Activated naive CD4-positive, alpha-beta T cell treated with anti-CD3 and anti-CD28 coated beads for 36 hours (primary cell): Measurements from ENCODE around the gene IQGAP2. TPM values are rescaled to one million over a fixed set of nuclear protein-coding genes. Genes with fewer than 3 reads are reported as not detected.

Source experiments
- CTCF ChIA-PET: fragments of 350-600 bp; sonication (Branson Sonifier 250); formaldehyde crosslinking; loops from one replicate; lab custom pipeline; 2021; ENCODE audit warnings: antibody characterized with exemption; lab: Charles Lee
- DNase-seq: peaks from one replicate; pipeline ENCODE4 v3.0.0-alpha.2; 2020
- H3K27ac Mint-ChIP-seq: one replicate; pipeline ENCODE4 v1.8.0; 2021; ENCODE audit warnings: mild to moderate bottlenecking, mixed read lengths
- H3K27me3 Mint-ChIP-seq: one replicate; pipeline ENCODE4 v1.8.0; 2021; ENCODE audit warnings: low read depth, mixed read lengths
- H3K36me3 Mint-ChIP-seq: one replicate; pipeline ENCODE4 v1.8.0; 2021; ENCODE audit warnings: low read depth, mixed read lengths
- H3K4me1 Mint-ChIP-seq: one replicate; pipeline ENCODE4 v1.8.0; 2021; ENCODE audit warnings: low read depth, mixed read lengths
- H3K4me3 Mint-ChIP-seq: one replicate; pipeline ENCODE4 v1.8.0; 2021; ENCODE audit warnings: mild to moderate bottlenecking, moderate library complexity, mixed read lengths
- H3K9me3 Mint-ChIP-seq: one replicate; pipeline ENCODE4 v1.8.0; 2021; ENCODE audit warnings: mixed read lengths
- intact Hi-C: fragments of 100-400 bp; cut with micrococcal nuclease; formaldehyde crosslinking; loops from one replicate; pipeline ENCODE4 v1.15.1; 2023
- total RNA-seq, 2 experiments: library from RNA; stranded (reverse); gene quantifications; one replicate each; pipeline ENCODE4 v1.2.3, GENCODE V29; 2021

The IQGAP2 gene
- total RNA-seq, 2 experiments from 2014 or later: 54.6 to 55.9 TPM

DNA sequence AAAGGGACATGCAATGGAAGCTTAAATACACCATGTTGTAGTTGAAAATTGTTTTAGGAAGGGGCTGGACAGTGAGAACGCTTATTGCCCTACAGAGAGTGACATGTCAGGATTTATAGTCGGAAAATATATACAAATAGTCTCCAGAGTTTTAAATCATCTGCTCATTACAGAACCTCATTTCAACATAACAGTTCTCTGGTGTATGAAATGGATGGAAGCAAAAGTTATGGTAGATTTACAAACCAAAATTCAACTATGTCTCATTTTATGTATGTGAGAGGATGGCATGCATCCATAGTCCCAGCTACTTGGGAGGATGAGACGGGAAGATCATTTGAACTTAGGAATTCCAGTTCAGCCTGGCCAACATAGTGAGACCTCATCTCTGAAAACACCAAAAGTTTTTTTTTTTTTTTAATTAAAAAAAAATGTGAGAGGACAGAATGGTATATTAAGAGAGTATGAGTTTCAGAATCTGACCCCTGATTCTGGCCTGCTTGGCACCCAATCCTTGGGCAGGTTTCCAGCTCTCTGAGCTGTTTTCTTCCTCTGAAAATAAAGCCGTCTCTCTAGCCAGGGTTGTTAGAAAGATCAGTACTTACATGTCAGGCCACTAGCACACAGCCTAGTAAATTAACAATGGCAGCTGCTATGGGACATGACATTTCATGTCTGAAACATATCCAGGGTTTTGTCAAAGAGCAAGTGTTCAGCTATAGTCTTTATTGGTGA, 40.1 kb downstream of the IQGAP2 start:
- Mint-ChIP-seq H3K36me3 (peaks cover 13% of the 10 kb centered on the region), H3K27me3 (no peaks in the 10 kb centered on the region), H3K9me3 (peaks cover 7% of the 10 kb centered on the region), H3K27ac (no peak overlapping the region), H3K4me1 (peaks cover 28% of the 10 kb centered on the region), H3K4me3 (no peak overlapping the region)
- DNase-seq: no peak
- intact Hi-C loops: no loop called here
- CTCF ChIA-PET: no interaction called here

DNA sequence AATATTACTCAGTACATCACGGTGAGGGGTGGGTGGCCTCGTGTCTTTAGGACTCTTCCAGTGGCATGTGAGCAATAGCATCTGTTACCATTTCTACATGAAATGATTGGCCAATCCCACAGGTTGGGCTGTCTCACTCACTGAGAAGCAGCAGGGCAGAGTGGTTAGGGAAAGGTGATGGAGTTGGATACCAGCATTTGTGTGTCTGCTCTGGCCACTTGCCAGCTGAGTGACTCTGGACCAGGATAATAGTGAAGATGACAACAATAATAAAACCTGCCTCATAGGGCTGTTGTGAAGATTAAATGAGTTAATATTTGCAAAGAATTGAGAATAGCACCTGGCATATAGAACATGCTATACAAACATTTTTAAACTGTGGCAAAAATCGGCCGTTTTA, 42.0 kb downstream of the IQGAP2 start:
- Mint-ChIP-seq H3K27ac (no peak overlapping the region), H3K36me3 (peaks cover 13% of the 10 kb centered on the region), H3K9me3 (no peaks in the 10 kb centered on the region), H3K4me3 (no peak overlapping the region), H3K4me1 (peaks cover 35% of the 10 kb centered on the region), H3K27me3 (no peaks in the 10 kb centered on the region)
- no peak for DNase-seq
- CTCF ChIA-PET: no interaction called here
- intact Hi-C loops: no loop called here

DNA sequence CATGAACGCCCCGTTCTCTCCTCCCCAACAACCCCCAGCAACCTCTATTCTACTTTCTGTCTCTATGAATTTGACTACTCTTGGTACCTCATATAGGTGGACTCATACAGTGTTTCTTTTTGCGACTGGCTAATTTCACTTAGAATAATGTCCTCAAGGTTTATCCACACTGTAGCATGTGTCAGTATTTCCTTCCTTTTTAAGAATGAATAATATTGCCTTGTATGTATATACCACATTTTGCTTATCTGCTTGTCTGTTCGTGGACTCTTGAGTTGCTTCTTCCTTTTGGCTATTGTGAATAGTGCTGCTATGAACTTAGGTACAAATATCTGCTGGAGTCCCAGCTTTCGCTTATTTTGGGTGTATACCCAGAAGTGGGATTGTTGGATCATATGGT, 42.7 kb downstream of the IQGAP2 start:
- Mint-ChIP-seq H3K27ac (no peak overlapping the region), H3K4me1 (peaks cover 42% of the 10 kb centered on the region), H3K27me3 (no peaks in the 10 kb centered on the region), H3K36me3 (peaks cover 15% of the 10 kb centered on the region), H3K9me3 (no peaks in the 10 kb centered on the region), H3K4me3 (no peak overlapping the region)
- intact Hi-C loops: no loop called here
- CTCF ChIA-PET: no interaction called here
- DNase-seq: no peak

DNA sequence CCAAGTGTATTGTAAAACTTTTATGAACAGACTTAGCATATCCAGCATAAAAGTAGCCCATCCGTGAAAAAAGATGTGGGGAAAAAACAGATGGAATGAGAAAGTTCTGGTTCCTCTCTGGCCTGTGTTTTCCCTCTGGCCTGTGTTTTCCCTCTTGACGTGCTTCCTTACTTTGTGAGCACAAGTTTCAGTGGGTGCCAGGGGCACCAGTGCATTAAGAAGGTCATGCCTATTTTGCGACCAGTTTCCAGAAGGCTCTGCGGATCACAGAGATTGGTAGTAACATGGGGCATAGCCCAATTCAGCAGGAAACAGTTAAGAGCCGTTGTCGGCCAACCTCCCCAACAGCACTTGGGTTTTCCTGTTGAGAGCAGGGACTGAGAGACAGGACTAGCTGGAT, 43.7 kb downstream of the IQGAP2 start:
- Mint-ChIP-seq H3K36me3 (peaks cover 15% of the 10 kb centered on the region), H3K27me3 (no peaks in the 10 kb centered on the region), H3K27ac (no peak overlapping the region), H3K4me3 (no peak overlapping the region), H3K9me3 (no peaks in the 10 kb centered on the region), H3K4me1 (peaks cover 43% of the 10 kb centered on the region)
- intact Hi-C loops: no loop called here
- DNase-seq: no peak
- CTCF ChIA-PET: interaction anchor here (0.8 kb wide), 1 partner anchor 18 kb away, joined by 3 read pairs; no protein-coding TSS in a partner anchor

DNA sequence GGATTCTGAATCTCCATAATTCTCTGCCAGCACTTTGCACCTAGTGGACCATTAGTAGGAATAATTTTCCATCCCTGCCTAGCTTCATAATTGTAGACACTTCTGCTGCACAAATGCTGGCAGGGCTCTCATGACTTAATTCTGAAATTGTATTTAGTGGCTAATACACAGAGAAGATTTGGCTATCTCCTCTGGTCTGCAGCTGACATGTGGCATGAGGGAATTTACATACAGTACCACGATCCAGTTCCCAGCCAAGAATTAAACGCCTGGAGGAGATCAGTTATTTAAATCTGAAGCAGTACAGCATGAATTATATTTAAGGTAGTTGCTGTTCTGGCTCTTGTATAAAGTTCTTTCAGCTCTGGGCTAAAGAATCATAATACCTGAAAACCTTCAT, 46.5 kb downstream of the IQGAP2 start:
- peaks cover 42% of the 10 kb centered on the region for H3K4me1 Mint-ChIP-seq
- no peak overlapping the region for H3K4me3 Mint-ChIP-seq
- no peak for DNase-seq
- CTCF ChIA-PET: interaction anchor here (1.1 to 1.7 kb wide), 2 partner anchors 10 to 98 kb away, joined by 3 read pairs; no protein-coding TSS in a partner anchor
- peaks cover 15% of the 10 kb centered on the region for H3K36me3 Mint-ChIP-seq
- intact Hi-C loops: loop anchor here (2.0 kb wide), 1 partner anchor 15 kb away; no protein-coding TSS in a partner anchor
- no peaks in the 10 kb centered on the region for H3K9me3 Mint-ChIP-seq
- no peaks in the 10 kb centered on the region for H3K27me3 Mint-ChIP-seq
- no peak overlapping the region for H3K27ac Mint-ChIP-seq

DNA sequence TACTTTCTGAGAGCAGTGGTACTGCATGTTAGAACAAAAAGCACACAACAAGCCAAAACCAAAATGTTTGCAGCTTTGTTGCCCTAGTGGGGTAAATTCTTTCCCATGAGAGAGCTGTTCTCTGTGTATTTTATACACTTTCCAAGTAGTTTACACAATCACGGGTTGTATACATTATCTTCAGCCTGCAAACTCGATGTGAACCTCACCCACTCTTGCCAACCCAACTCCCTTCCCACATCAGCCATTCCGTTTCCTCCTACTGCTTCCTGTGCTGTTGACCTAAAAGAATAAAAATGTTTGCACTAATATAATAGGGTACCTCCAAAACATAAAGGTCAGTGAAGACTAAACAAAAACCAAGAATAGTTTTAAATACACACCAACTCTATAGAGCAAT, 47.0 kb downstream of the IQGAP2 start:
- CTCF ChIA-PET: interaction anchor here (1.7 kb wide), 1 partner anchor 10 kb away, joined by 3 read pairs; no protein-coding TSS in a partner anchor
- Mint-ChIP-seq H3K27me3 (no peaks in the 10 kb centered on the region), H3K36me3 (peaks cover 14% of the 10 kb centered on the region), H3K4me3 (no peak overlapping the region), H3K4me1 (peaks cover 42% of the 10 kb centered on the region), H3K27ac (no peak overlapping the region), H3K9me3 (no peaks in the 10 kb centered on the region)
- no peak for DNase-seq
- intact Hi-C loops: loop anchor here (2.0 kb wide), 1 partner anchor 15 kb away; no protein-coding TSS in a partner anchor

DNA sequence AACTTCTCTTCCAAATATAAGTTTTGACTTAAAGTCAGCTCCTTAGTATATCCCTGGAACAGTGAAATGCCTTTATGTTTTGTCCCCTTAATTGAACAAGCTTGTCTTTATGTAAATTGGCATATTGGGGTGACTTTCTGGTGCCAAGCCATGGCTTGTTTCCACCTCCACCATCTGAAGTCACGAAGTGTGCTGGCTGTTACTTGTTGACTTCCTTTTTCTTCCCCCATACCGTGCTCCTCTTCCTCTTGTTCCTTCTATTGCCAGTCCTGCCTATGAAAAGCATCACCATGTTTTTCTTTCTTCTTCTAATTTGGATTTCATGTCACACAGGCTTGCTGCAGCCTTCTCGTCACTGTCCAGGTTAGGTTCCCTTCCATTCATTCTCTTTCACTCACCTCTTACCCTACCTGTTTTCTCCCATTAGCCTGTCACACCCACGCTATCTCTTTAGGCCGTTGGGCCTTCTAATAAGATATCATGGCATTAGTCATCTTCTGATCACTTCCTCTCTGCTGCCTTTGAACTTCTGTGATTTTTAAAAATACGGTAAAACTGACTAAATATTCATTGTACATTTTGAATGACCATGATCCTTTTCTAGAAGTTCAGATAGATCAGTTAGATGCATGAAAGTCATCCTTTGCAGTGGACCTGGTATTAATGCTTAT, 48.1 kb downstream of the IQGAP2 start:
- Mint-ChIP-seq H3K9me3 (no peaks in the 10 kb centered on the region), H3K27ac (no peak overlapping the region), H3K27me3 (no peaks in the 10 kb centered on the region), H3K36me3 (peaks cover 12% of the 10 kb centered on the region), H3K4me1 (peaks cover 41% of the 10 kb centered on the region), H3K4me3 (no peak overlapping the region)
- intact Hi-C loops: loop anchor here (2.0 kb wide), 1 partner anchor 14 kb away; no protein-coding TSS in a partner anchor
- CTCF ChIA-PET: no interaction called here
- no peak for DNase-seq

DNA sequence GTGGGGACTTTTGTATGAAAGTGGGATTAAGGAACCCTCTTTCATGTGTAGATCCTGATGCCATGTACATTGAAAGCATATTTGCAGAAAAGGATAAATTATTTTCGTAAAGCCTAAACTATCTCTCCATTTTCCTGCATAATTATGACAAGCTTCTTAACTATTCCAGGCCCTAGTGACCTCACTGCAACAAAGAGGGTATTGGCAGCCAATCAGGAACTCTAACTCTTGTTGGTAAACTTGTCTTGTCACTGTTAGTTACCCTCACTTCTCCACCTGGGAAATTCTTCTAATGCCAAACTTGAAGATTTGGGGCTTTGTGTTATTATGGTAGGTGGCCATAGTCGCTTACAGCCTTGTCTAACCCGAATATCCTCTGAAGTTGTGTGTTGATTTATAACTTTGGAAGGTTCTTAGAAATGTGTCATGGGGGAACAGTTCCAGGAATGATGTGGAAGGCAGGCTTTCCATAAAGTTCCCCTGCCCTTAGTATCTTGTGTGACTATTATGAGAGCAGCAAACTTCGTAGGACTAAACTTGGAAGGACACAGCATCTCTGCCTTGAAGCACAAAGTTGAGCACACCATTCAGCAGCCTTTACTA, 52.5 kb downstream of the IQGAP2 start:
- CTCF ChIA-PET: no interaction called here
- H3K27ac Mint-ChIP-seq: no peak overlapping the region
- H3K4me1 Mint-ChIP-seq: peaks cover 42% of the 10 kb centered on the region
- H3K9me3 Mint-ChIP-seq: no peaks in the 10 kb centered on the region
- intact Hi-C loops: no loop called here
- H3K27me3 Mint-ChIP-seq: no peaks in the 10 kb centered on the region
- H3K4me3 Mint-ChIP-seq: no peak overlapping the region
- H3K36me3 Mint-ChIP-seq: peaks cover 11% of the 10 kb centered on the region
- no peak for DNase-seq

DNA sequence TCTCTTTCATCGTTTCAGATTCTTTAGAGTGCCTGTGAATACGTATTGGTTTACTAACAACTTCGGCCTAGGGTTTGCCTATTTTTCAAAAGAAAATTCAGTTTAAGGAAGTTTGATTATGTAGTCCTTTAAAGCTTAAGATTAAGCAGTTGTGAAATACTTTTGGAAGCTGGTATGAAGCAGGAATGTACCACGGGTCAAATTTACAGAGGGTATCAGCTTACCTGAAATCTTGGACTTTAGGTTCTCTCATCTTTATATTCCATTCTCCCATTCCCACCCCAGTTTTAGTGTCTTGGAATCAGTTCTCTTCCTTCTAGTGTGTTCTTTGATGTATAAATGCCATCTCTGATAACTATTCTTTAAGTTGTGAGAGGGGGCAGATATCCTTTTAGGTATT, 53.2 kb downstream of the IQGAP2 start:
- H3K36me3 Mint-ChIP-seq: peaks cover 12% of the 10 kb centered on the region
- peaks cover 36% of the 10 kb centered on the region for H3K4me1 Mint-ChIP-seq
- CTCF ChIA-PET: interaction anchor here (1.4 kb wide), 1 partner anchor 14 kb away, joined by 3 read pairs; no protein-coding TSS in a partner anchor
- intact Hi-C loops: no loop called here
- no peak overlapping the region for H3K4me3 Mint-ChIP-seq
- H3K9me3 Mint-ChIP-seq: no peaks in the 10 kb centered on the region
- no peaks in the 10 kb centered on the region for H3K27me3 Mint-ChIP-seq
- DNase-seq: no peak
- H3K27ac Mint-ChIP-seq: peak overlapping the region; percentile 14

DNA sequence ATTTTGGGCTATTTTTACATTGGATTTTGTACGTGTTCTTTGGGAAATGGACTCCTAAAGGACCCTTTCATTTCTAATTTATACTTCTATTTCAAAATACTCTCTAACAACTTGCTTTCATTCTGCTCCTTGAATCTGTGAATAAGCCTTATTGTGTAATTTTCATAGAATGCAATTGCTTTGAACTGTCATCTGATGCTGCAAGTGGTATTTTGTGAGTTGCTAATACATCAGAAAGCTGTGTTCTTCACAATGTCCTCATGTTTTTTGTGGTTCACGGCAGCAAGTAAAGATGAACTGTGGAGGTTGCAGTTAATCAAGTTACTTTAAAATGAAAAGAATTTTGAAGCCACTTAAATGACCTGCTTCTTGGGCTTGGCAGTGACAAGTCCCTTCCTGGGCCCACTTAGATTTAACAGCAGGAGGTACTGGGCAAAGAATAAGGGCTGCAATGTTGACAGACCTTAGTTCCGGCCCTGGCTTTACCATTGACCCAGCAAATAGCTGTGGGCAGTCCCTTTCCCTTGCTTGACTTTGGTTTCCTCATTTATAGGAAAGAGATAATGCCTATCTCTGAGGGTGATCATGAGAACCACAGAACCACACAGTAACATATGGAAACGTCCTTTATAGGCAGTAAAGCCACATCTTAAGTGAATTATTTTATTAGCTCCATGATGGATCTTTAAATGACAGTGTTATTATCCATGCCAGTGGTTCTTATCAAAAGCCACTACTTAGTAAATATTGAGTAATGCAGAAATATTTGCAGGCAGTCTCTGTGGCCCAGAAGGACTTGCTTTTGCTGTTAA, 54.8 kb downstream of the IQGAP2 start:
- DNase-seq: no peak
- Mint-ChIP-seq H3K36me3 (peaks cover 27% of the 10 kb centered on the region), H3K27ac (no peak overlapping the region), H3K27me3 (no peaks in the 10 kb centered on the region), H3K4me3 (no peak overlapping the region), H3K4me1 (peaks cover 34% of the 10 kb centered on the region), H3K9me3 (no peaks in the 10 kb centered on the region)
- CTCF ChIA-PET: interaction anchor here (1.4 kb wide), 1 partner anchor 12 kb away, joined by 3 read pairs; no protein-coding TSS in a partner anchor
- intact Hi-C loops: no loop called here

DNA sequence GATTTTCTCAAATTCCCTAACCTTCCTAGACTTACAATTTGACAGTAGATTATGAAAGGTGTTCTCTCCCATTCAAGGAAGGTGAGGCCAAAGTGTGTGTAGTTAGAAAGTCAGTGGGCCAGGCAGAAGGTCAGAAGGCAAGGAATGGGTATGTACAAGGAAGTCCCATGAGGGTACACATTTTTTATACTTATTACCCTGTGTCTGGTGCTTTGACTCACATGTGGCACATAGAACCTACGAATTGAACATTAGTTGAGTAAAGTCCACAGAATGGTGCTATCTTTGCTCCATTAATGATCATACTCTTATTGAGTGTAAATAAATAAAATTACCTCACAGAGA, 55.4 kb downstream of the IQGAP2 start:
- CTCF ChIA-PET: no interaction called here
- Mint-ChIP-seq H3K4me3 (no peak overlapping the region), H3K9me3 (no peaks in the 10 kb centered on the region), H3K27me3 (no peaks in the 10 kb centered on the region), H3K36me3 (peaks cover 30% of the 10 kb centered on the region), H3K27ac (no peak overlapping the region), H3K4me1 (peaks cover 34% of the 10 kb centered on the region)
- intact Hi-C loops: no loop called here
- DNase-seq: no peak

DNA sequence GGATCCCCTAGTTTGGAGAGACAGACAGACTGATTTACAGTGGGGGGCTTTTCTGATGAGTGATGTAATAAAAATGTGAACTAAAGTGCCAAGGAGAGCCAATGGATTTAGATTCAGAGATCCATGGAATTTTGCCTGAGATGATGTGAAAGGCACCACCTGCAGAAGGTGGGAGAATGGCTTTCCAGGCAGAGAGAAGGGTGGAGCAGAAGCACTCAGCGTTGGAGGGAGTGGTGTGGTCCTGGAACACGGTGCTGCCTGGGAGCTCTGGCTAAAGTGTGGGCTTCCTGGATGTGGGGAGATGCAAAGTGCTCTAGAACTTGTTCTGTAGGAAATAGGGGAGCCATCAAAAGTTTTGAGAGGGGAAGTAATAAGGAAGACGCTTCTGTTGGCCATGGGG, 57.0 kb downstream of the IQGAP2 start:
- peaks cover 39% of the 10 kb centered on the region for H3K4me1 Mint-ChIP-seq
- H3K27me3 Mint-ChIP-seq: no peaks in the 10 kb centered on the region
- no peak for DNase-seq
- H3K27ac Mint-ChIP-seq: no peak overlapping the region
- no peaks in the 10 kb centered on the region for H3K9me3 Mint-ChIP-seq
- H3K4me3 Mint-ChIP-seq: no peak overlapping the region
- CTCF ChIA-PET: interaction anchor here (0.6 to 1.0 kb wide), 3 partner anchors 10 to 21 kb away, joined by 3 to 4 read pairs (median 3); no protein-coding TSS in a partner anchor
- intact Hi-C loops: no loop called here
- H3K36me3 Mint-ChIP-seq: peaks cover 39% of the 10 kb centered on the region
